Stimulated activated CD4-positive, alpha-beta T cell treated with anti-CD3 and anti-CD28 coated beads, Interleukin-4, amount 100 ng/mL, for 24 hours (primary cell): ENCODE data around the gene LRRC4C.

Experiments
- DNase-seq: peaks from one replicate; pipeline ENCODE4 v3.0.0-alpha.2; 2020

The LRRC4C gene

DNA sequence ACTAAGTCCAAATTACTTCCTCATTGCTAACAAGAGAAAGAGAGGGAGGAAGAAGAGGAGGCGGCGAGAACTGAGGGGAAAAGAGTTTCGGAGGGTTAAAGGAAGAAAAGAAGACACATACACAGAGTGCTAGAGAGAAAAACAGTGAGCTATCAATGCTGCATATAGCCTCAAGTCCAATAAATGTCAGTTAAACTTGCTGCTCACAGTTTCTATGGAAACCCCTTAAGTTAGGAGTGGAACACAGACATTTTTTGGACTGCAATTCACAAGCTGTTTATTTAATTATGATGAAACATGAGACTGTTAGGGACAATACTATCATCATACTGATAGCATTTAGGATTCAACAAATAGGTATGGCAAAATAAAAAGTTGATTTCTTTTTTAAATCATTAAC is 1320.4 kb downstream of the LRRC4C start:
- no peak for DNase-seq

DNA sequence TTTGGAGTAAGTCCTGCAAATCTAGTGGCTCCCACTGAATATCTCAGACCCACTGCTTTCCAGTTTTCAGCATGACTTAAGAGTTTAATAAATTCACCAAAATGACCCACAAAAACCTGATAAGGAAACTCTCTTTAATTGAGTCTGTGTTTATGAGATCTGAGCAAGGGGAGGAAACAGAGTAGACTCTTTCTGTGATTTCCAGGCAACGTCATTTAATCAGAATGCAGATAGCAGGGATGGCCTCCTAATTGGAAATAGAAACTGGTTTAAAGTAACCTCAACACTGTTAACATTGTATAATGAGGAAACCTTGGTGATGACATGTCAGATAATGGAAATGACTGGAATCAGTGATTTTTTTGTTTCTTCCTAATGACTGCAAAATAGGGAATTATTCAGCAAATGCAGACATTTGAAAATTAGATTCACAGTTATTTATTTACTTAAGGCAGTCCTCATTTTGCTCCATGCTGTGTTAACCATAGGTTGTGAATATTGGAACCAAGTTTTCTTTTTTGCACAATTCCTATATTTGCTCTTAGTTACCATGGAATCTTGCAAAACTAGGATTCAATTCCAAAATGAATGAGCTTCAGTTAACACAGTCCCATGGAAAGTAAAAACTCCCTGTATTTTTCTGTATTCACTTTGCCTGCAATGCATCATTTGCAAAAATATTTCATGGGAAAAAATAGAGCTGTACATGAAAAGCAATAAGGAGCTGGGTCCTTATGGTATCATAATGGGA is 1324.5 kb downstream of the LRRC4C start:
- DNase-seq = no peak

DNA sequence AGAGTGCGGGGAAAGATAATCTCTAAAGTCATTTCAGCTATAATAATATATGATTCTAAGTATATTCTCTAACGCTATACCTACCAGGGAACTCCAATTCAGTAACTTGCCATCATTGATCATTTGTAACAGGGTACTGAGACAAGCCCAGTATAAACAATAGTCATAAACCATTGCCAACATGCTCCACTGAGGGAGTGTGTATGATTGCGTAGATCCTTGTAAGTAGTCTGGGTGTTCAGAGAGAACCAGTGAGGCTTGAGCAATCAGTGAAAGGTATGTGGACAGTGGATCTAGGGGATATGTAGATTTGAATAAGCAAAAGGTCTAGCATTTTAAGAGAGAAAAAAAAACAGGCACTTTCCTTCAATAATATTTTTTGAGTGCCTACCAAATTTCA is 1326.0 kb downstream of the LRRC4C start:
- no peak for DNase-seq

DNA sequence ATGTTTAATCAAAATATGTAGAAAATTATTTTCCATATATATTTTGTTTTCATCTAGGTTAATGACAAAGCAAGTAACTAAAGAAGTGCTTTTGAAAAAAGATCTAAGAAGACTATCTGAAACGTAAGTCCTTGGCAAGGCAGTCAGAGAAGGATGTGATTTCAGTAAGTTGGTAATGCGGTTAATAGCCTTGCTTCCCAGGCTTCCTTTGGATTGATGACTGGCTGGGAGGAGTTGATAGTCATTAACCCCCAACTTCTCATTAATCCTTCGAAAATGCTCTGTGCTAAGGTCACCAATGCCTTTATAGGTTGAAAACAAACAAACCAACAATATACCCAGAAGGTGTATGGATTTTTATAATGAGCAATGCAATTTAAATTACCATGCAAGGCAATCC is 1326.5 kb downstream of the LRRC4C start:
- DNase-seq = no peak

DNA sequence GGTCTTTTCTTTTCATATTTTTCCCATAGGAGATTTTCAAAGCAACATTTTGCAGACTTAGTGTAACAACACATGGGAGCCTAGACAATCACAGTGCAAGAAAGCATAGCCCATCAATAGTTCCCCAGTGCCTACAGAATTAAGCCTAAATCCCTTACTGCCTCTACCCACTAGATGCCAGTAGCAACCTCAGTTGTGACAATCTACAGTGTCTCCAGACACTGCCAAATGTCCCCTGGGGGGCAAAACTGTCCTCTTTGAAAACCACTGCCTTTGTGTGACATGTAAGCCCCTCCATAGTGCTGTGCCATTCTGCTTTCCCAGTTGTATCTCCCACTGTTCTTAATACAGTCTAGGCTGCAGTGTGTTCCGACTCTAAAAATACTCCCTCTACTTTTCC is 1329.0 kb downstream of the LRRC4C start:
- no peak for DNase-seq

DNA sequence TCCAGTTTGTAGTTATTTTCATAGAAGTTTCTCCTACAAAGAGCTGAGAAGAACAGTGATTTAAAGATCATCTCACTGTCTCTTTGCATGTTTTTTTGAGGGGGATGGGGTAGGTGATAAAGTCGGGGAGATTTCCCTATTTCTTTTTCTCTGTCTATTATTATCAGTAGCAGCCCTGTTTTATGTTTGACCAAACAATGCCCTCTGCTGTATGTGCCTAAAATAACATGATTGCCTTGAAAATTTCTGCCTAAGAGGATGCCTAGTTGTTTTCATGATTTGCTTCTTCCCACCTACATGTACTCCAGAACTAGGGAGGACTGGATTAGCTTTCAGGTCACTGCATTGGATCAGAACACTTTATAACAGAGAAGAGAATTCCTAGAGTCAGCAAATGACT is 1330.2 kb downstream of the LRRC4C start:
- DNase-seq = no peak

DNA sequence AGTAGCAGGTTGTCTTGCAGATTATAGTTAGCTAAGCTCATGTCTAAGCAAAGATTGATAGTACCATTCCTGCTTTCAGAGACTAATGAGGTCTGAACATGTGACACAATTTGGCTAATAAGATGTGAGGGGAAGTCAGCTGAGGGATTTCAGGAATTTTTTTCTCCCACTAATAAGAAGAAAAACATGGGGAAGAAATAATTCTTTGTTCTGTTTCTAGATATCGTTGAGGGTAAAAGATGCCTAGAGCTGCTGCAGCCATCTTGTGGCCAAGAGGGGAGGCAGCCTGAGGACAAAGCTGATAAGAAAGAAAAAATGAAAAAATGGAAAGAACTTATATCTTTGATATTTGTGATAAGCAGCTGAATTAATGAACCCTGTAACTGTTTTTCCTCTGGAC is 1334.4 kb downstream of the LRRC4C start:
- no peak for DNase-seq

DNA sequence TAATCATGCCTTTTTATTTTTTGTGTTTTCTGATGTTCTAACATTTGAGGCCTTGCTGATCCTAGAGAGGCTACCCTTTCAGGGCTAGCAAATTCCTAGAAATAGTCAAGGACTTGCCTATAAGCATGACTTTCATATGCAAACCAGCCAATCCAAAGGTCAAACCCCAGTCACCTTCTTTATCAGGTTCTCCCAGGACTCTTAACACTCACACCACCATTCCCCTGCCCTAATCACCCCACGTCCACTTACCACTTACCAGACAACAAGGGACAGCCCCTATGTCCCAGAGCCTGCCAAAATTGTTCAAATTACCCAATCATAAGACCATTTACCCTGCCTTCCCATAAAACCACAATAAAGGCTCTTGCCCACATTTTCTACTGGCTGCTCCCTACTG is 1339.8 kb downstream of the LRRC4C start:
- no peak for DNase-seq

DNA sequence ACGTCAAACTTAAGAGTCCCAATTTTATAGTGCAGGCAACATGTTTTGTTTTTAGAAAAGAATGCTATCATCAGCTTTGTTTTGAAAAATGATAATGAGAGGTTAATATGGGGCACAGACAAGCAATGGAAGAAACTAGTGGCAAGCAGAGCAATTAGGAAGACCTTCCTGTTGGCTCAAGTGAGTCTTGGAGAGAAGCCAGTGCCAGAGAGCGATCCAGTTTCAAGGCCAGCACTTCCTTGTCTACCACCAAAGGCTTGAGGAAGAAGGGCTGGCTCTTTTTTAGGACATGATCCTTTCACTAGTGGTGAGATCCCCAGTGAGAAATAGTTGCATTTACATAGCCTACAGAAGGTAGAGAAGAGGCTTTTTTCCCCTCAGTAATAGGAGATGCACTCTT is 1340.7 kb downstream of the LRRC4C start:
- DNase-seq = no peak

DNA sequence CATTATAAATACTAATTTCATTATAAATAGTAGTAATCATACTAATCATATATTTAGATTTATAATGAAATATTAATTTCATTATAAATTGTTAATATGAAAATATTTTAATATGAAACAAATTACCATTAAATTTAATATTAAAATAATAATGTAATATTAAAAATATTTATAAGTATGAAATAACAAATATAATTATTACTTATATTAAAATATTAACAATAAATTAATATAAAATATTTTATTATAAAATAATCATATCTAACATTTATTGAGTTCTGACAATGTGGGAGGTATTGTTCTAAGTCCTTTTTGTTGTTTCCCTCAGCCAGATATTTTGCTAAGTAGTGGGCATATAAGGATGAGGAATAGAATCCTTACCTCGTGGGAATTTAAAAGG is 1341.4 kb downstream of the LRRC4C start:
- DNase-seq = no peak

DNA sequence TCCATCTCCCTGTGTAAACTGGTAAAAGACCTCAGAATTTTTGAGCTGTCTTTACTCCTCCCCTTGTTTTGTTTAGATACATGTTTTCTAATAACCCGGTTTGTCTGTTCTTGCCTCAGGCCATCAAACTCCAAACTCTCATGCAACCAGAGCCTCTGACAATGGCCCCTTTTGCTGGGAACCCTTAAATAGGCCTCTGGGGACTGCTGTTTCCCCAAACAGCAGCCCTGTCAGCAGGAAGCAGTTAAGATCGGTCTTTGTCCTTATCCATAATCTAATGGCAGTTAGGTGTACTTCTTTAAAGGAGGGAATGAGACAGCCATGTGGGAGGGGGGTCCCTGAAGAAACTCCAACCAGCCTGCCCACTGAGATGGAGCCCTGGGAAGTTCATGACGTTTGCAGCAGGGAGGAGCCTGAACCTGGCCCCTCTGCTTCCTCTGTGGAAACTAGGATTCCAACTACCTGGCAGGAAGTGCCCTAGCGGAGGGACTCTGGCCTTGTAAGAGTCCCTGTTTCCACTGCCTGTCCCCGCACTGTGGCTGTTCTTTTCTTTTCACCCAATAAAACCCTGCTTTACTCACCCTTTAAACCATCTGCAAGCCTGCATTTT is 1354.4 kb downstream of the LRRC4C start:
- no peak for DNase-seq

DNA sequence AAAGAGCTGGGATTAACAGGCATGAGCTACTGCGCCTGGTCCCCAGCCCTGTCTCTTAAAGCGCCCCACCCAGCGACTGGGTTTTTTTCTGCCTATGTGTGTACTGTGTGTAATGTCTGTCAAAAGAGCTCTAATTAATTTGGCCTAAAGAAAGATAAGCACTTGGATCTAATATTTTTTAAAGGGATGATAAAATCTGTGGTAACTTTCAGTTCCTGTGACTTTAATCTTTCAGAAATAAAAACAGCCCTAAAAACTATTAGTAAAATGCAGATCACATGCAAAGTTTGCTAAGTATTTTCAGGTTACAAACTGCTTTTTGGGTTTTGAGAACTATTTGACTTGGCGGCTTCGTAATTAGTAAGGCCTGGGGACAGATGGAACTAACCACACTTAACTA is 1358.7 kb downstream of the LRRC4C start:
- DNase-seq = no peak

DNA sequence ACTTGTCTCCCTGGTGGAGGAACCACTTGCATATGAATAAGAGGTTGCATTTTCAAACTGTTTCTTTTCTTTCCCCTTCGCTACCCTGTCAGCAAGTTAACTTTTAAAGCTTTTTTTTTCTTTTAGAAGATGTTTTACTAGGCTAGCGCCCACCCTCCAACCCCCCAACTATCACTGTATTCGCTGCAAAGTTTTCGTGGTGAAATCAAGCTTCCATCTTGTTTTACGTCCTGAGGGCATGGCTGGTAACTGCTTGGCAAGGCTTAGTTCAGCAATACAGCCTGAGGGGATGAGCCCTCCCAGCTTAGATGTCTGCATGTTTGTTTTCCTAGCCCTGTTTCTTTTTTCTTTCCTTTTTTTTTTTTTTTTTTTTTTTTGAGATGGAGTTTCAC is 1359.3 kb downstream of the LRRC4C start:
- no peak for DNase-seq

DNA sequence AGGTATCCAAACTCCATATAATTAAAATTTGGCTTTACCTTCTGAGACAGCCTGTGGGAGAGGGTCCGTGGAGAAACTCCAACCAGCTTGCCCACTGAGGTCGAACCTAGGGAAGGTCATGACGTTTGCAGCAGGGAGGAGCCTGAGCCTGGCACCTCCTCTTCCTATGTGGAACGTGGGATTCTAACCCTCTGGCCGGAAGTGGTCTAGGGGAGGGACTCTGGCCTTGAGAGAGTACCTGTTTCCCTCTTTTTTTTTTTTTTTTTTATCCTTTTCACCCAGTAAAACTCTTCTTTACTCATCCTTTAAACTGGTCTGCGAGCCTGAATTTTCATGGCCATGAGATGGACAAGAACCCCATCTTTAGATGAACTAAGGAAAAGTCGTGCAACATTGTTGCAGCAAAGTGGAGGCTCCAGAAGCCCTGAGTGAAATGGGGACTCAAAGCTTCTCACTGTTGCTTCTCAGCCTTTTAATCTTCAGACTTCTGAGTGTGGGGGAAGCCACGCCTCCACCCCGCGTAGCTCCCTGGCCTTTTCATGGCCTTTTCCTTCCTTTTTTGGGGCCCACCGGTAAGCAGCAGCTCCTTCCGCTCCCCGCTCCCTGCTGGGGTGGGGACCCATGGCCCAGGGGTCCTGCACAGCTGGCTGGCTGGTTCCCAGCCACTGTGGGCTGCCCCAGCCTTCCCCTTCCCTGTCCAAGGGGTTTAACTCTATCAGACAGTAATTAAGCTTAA is 1359.9 kb downstream of the LRRC4C start:
- no peak for DNase-seq

DNA sequence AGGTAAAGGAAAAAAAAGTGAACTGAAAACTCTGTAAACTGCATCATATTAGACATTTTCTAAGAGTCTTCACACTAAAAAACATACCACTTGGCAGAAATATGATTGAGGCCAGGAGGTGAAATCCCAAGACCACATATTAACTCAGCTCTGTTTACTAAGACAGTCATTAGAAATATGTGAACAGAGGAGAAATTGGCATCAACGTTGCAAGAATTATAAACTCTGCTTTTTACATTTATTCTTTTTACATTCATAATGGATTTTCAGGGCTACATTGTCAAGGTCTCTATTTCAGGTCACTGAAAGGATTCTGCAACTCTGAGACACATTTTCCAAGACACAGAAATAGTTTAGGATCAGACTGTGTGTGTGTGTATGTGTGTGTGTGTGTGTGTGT is 1364.0 kb downstream of the LRRC4C start:
- DNase-seq = no peak

DNA sequence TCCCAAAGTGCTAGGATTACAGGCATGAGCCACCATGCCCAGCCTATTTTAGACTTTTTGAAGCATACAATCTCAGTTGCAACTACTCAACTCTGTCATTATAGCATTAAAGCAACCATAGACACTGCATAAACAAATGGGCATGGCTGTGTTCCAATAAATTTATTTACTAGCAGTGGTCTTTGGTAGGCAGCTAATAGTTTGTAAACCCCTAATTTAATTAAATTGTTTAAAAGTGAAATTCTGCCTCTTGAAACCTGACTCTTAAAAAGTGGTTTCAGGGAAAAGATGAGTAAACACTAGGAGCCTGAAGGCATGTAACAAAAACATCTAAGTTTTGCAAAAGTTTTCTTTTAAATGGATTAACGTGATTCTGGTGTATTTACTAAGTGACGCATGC is 1364.5 kb downstream of the LRRC4C start:
- no peak for DNase-seq

DNA sequence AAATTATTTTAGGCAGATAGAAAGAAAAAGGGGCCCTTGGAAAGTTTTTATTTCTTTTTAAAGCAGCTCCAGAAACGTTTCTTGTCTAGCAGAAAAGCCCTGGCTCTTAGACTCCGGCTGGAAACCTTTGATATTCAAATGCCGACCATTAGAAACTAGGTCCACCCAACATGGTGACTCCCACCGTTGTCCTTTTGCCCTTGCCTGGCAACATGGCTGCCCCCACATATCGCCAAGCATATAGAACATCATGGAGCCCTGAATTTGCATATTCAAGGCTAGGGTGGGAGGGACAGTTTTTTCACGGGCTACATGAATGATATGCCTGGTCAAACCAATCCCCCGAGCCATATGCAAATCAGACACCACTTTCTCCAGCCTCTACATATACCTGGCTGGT is 1379.0 kb downstream of the LRRC4C start:
- DNase-seq = no peak
